ENCODE data around the gene ZDHHC14.

- TF ChIP-seq RARB (CRISPR knock-in tag; IDR thresholded peaks at IDR 0.05) (no peak), TCF4 (CRISPR knock-in tag; IDR thresholded peaks at IDR 0.05; ENCODE audit: borderline replicate concordance) (no peak), BACH2 (CRISPR knock-in tag; IDR thresholded peaks at IDR 0.05; ENCODE audit: borderline replicate concordance) (no peak), PPARA (CRISPR knock-in tag; IDR thresholded peaks at IDR 0.05; ENCODE audit: borderline replicate concordance) (no peak), OSR1 (CRISPR knock-in tag; IDR thresholded peaks at IDR 0.05) (no peak), CSRNP3 (CRISPR knock-in tag; IDR thresholded peaks at IDR 0.05) (no peak), ARNTL (CRISPR knock-in tag; IDR thresholded peaks at IDR 0.05; ENCODE audit: borderline replicate concordance, low read depth) (no peak), PATZ1 (CRISPR knock-in tag; IDR thresholded peaks at IDR 0.05; ENCODE audit: borderline replicate concordance) (no peak), ZNF8 (CRISPR knock-in tag; IDR thresholded peaks at IDR 0.05) (no peak), ZFP30 (CRISPR knock-in tag; IDR thresholded peaks at IDR 0.05) (no peak), ZNF70 (CRISPR knock-in tag; IDR thresholded peaks at IDR 0.05) (no peak)
- TF ChIP-seq, protein P1, sequence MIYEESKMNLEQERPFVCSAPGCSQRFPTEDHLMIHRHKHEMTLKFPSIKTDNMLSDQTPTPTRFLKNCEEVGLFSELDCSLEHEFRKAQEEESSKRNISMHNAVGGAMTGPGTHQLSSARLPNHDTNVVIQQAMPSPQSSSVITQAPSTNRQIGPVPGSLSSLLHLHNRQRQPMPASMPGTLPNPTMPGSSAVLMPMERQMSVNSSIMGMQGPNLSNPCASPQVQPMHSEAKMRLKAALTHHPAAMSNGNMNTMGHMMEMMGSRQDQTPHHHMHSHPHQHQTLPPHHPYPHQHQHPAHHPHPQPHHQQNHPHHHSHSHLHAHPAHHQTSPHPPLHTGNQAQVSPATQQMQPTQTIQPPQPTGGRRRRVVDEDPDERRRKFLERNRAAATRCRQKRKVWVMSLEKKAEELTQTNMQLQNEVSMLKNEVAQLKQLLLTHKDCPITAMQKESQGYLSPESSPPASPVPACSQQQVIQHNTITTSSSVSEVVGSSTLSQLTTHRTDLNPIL (CRISPR knock-in tag; IDR thresholded peaks at IDR 0.05; ENCODE audit: low read depth), result no peak
These were observed 22.7 kb upstream of the ZDHHC14 start for GRCh38 chr6:157358287-157358686.

Data from SK-N-SH treated with all-trans-retinoic acid at 6 μM for 48 hours (cell line).